ENCODE data around the gene PODXL.
"Not testable (repeated sequence)": the region's sequence is repeated elsewhere in the genome, so short reads cannot be mapped to it uniquely, and the experiment has no call there.

The PODXL gene

GRCh38 chr7:131536361-131536849 is 20.0 kb downstream of the PODXL start:
- DNase-seq, result no peak

DNA sequence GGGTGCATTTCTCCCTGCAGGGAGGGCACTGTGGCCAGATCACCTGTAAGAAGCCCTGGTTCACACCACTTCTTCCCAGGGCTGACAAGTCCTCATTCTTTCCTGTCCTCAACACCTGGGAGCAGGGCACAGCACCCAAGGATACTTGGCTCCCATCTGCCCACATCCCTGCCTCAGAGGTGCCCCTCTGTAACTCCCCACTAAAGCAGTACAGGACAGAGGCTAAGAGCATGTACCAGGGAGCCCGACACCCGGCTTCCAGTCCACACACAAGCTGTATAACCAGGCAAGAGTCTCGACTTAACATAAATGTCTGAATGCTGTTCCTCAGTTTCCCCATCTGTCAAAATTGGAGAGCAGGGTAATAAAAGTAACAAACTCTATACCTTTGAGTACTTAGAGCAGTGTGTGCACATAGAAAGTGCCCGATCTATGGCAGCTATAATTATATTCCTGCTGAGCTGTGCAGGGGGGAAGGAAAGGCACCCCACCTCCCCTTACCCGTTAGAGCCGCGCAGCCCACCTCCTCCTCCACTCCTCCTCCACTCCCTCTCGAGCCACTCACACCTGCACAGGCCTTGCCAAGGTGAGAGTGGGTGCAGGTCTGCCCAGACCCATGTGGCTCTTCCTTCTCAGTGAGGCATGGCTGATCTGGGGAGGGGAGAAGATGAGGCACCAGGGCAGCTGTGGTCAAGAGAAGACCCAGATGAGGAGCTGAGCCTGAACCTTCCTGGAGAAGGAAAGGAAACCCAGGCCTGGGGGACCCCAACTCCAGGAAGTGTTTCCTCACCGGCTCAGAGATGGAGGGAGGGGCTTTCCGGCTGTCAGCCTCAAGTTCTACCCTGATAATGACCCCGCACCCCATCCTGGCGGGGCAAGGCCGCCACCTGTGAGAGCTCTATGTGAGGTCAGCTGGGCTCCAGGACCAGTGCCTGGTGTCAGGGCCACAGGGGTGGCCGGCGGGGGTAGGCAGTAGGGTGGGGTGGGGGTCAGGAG is 22.6 kb downstream of the PODXL start:
- no peak for DNase-seq

DNA sequence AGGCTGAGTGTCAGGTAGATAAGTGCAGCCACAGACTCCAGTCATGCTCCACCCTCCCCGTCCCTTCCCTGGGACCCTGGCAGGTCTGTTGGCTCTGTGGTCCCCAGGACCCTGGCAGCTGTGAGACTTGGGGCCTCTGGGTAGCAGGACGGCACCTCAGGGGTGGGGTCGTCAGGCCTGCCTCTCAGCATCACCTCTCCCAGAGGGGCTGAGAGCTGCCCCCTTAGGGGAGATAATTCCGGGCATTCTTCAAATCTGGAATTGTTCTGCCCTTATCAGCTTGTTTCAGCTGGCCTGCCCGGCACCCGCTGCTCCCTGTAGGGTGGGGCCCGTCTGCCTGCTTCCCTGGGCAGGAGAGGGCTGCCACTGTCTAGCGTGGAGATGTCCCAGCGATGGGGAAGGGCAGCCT is 23.3 kb downstream of the PODXL start:
- no peak for DNase-seq

GRCh38 chr7:131532570-131533091 is 23.8 kb downstream of the PODXL start:
- no peak for DNase-seq

- no peak for DNase-seq
Measured at GRCh38 chr7:131530137-131530536, 26.3 kb downstream of the PODXL start.

GRCh38 chr7:131529617-131530016 is 26.8 kb downstream of the PODXL start:
- no peak for DNase-seq

DNA sequence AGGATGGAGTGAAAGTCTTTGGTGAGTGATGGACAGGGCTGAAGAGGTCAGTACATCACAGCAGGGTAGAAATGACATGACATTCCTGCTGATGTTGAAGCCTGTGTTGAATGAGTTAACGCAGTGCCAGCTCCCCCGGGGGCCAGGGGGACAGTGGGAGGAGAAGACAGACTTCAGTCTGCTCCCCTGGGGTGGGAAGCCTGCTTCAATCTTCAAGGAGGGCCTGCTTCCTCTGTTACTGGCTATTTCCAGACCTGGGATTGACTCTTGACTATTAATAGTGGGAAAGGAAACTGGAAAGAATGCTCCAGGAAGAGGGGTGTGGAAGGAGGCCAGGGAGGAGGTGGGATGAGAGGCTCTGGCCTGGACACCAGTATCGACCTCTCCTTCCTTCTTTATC is 27.2 kb downstream of the PODXL start:
- DNase-seq, result no peak

DNA sequence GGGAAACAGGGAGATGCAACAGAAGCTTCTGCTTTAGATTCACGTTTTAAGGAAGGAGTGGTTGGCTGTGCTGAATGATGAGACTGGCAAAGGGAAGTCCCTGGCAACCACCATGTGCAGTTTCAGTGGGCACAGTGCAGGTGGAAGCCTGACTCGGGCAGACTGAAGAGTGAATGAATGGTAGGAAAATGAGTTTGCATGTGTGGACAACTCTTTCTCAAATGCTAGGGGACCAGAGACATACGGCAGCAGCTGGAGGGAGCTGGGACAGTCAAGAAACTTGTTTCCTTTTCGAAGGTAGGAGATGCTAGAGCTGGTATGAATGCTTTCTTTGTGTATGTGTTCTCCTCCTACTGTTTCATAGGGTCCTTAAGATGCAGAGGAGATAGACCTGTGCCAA is 29.0 kb downstream of the PODXL start:
- no peak for DNase-seq

DNA sequence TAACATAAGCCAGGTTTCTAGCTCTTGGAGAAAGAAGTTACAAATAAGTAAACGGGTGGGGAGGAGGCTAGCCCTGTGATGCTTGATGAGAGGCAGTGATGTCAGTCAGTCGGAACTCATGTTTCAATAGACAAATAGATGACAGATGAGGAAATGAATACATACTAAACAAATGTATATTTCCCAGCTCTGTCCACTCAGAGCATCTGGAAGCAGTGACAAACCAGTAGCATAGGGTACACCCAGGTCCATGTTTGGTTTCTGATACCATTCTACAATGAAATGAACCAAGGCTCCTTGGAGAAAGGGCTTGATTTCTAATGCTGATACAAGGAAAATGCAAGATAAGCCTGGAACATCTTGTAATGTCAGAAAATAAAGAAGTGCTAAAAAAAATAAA is 30.6 kb downstream of the PODXL start:
- DNase-seq, result no peak

DNA sequence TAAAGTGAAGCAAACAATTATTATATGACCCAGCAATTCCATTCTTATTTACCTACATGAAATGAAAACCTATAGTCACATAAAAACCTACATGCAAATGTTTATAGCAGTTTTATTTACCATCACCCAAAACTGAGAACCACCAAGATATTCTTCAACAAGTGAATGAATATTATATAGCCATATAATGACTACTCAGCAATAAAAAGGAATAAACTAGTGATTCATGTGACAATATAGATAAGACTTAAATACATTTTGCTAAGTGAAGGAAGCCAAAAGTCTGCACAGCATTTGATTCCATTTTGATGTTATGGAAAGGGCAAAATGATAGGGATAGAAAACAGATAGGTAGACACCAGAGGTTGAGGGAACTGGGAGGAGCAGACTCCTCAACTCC is 31.7 kb downstream of the PODXL start:
- DNase-seq, result no peak

DNA sequence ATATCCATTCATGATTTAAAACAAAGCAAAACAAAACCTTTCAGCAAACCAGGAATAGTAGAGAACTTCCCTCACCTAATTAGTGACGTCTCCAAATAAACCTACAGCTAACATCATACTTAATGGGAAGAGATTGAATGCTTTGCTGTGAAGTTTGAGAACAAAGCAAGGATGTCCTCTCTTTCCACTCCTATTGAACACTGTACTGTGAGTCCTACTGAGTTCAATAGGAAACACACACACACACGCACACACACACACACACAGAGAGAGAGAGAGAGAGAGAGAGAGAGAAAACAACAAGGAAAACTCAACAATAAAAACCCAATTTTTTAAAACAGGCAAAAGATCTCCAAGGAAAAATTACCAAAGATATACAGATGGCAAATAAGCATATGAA is 32.3 kb downstream of the PODXL start:
- no peak for DNase-seq

DNA sequence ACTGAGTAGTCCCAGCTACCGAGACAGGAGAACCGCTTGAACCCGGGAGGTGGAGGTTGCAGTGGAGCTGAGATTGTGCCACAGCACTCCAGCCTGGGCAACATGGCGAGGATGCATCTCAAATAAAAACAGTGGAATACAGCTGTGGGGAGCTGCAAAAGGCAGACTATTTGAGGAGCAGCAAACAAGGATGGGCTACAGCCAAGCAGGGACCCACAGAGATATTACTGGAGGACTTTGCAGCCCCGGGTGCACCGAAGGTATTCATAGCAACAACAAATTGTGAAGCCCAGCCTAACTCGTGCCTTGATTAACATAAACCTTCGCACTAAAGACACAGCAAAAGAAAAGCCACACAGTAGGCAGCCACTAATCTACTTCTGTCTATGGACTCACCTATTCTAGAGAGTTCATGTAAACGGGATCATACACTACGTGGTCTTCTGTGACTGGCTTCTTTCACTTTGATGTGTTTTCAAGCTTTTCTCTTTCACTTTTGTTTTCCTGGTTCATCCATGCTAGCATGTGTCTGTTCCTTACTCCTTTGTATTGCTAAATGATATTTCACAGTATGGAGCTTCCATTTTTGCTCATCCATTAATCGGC is 34.0 kb downstream of the PODXL start:
- no peak for DNase-seq

DNA sequence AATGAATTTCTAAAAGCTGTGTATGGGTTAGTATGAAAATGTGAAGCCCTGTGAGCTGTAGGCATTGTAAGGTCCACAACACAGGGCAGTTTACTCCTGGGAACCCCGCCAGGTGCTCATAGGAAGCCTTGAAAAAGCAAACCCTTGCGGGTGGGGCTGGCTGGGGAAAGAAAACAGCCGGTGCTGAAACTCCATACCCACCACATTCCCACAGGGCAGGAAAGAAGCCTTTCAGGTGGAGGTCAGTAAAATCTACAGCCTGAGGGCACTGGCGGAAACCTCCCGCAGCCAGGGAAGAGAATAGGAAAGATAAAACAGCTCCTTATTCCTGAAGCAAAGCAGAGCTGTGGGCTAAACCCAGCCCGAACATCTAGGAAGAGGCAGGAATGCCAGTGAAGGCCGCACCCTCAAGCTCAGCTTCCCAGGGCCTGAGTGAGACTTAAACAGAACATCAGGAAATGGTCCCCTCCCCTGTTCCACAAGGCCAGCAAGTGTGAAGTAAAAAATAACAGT is 34.7 kb downstream of the PODXL start:
- DNase-seq, result no peak

DNA sequence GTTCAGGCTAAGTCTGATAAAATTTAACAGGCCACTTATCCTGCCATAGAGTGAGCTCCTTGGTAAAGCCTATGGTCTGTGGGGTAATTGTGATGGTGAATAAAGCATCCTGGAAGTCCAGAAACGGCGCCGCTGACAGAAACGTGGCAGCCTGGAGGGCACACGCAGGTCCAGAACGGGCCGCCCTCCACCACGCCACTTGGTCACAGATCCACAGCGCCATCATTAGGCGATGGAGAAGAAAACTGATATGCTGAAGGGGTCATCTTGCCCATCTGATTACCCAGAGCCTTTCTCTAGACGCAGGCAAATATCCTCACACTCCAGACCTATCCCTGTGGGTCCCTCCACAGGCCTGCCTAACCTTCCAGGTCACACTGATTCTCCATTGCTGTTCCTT is 37.8 kb downstream of the PODXL start:
- no peak for DNase-seq

GRCh38 chr7:131517218-131517923 is 39.1 kb downstream of the PODXL start:
- no peak for DNase-seq

DNA sequence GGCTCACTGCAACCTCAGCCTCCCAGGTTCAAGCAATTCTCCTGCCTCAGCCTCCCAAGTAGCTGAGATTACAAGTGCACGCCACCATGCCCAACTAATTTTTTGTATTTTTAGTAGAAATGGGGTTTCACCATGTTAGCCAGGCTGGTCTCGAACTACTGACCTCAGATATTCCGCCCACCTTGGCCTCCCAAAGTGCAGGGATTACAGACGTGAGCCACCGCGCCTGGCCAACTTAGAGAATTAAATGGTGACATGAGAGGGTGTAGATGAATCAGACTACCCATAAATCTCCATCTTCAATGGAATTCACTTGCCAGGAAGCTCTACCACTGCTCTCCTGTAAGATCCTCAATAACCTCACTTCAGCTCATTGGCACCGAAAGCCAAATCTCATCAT is 41.0 kb downstream of the PODXL start:
- not testable (repeated sequence) for DNase-seq

GRCh38 chr7:131513245-131514061 is 43.0 kb downstream of the PODXL start:
- DNase-seq, result peak; percentile 65

- DNase-seq, result no peak
Measured at GRCh38 chr7:131511774-131512535, 44.5 kb downstream of the PODXL start.

DNA sequence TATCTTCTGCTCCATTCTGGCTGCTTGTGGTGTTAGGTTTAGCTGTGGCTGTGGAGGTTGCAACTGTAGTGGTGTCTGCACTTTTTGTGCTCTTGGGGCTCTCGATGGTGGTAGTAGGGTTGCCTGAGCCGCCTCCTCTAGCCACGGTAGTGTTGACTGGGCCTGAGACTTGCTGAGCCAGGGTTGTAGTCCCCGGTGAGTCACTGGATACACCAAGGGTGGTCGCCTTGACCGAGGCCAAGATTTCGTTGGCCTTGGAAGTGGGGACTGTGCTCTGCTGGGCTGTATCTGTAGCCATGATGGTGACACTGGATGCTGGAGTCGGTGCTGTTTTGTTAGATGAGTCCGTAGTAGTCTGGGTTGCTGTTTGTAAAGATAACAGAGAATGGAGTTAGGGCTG is 45.4 kb downstream of the PODXL start:
- DNase-seq, result no peak

GRCh38 chr7:131509781-131510180 is 46.6 kb downstream of the PODXL start:
- no peak for DNase-seq

DNA sequence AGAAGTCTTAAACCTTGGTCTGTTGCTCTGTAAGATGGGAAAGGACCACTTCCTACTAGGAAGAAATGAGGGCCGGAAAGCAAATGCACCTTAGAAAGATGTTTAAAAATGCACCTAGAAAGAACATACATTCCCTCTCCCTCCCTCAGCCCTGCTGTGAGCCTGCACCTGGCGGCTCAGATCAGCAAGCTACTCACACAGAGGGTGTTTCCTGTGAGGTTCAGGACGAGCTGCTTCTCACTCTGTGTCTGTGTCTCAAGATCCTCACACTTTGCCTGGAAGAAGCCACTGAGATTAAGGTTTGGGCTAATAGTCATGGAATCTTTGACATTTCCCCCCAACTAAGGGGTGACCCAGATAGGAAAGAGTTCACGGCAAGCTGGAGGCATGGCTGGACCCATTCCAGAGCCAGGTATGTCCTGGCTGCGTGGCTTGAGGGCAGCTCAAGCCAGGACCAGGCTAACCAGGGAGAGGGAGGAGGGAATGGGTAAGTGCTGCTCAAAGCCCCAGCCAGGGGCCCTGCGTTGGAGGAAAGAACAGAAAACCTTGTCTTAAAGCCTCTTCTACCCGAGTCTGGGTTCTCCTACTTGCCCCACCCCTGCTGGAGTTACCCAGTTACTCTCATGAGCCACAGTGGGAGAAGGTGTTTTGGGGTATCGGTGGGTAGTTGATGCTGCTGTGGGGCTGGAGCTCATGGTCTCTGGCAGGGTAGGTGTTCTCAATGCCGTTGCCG is 47.5 kb downstream of the PODXL start:
- no peak for DNase-seq
